HG03469 (cell line): ENCODE measurements around the gene CHCHD2.
"Not testable (repeated sequence)": the region's sequence is repeated elsewhere in the genome, so short reads cannot be mapped to it uniquely, and the experiment has no call there.

ENCODE experiments used
- ATAC-seq: cut with Tn5 transposase; IDR thresholded peaks from one replicate; pipeline ENCODE4 v1.9.1; 2021; ENCODE audit warnings: mild to moderate bottlenecking, moderate library complexity, moderate number of reproducible peaks; ENCODE audit not compliant: unreplicated experiment

Gene CHCHD2

GRCh38 chr7:56086761-56087160 lies 19.5 kb downstream of the CHCHD2 start:
- no peak for ATAC-seq

- ATAC-seq = no peak
Measured at GRCh38 chr7:56083150-56083785, 23.0 kb downstream of the CHCHD2 start.

- no peak for ATAC-seq
Measured at GRCh38 chr7:56081626-56082340, 24.5 kb downstream of the CHCHD2 start.

GRCh38 chr7:56080726-56081435 lies 25.4 kb downstream of the CHCHD2 start:
- ATAC-seq = not testable (repeated sequence)

DNA sequence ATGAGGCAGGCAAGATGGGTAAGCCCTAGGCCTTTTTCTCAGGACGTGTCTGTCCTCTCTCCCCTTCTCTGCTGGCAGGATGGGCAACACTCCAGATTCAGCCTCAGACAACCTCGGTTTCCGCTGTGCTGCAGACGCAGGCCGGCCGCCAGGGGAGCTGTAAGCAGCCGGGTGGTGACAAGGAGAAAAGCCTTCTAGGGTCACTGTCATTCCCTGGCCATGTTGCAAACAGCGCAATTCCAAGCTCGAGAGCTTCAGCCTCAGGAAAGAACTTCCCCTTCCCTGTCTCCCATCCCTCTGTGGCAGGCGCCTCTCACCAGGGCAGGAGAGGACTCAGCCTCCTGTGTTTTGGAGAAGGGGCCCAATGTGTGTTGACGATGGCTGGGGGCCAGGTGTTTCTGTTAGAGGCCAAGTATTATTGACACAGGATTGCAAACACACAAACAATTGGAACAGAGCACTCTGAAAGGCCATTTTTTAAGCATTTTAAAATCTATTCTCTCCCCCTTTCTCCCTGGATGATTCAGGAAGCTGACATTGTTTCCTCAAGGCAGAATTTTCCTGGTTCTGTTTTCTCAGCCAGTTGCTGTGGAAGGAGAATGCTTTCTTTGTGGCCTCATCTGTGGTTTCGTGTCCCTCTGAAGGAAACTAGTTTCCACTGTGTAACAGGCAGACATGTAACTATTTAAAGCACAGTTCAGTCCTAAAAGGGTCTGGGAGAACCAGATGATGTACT lies 26.7 kb downstream of the CHCHD2 start:
- no peak for ATAC-seq

DNA sequence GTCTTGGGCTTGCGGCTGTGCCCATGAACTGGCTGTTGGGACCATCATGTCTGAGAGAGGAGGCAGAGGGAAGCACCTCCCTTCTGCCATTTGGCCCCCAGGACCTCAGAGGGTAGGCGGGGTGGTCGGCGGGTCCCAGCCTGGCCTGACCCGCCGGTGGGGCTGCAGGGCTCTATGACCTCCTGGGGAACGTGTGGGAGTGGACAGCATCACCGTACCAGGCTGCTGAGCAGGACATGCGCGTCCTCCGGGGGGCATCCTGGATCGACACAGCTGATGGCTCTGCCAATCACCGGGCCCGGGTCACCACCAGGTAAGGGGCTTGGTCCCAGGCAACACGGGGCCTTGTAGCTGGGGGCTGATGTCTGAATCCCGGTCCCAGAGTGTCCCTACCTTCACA lies 28.1 kb downstream of the CHCHD2 start:
- no peak for ATAC-seq

- no peak for ATAC-seq
Measured at GRCh38 chr7:56077681-56078080, 28.6 kb downstream of the CHCHD2 start.

DNA sequence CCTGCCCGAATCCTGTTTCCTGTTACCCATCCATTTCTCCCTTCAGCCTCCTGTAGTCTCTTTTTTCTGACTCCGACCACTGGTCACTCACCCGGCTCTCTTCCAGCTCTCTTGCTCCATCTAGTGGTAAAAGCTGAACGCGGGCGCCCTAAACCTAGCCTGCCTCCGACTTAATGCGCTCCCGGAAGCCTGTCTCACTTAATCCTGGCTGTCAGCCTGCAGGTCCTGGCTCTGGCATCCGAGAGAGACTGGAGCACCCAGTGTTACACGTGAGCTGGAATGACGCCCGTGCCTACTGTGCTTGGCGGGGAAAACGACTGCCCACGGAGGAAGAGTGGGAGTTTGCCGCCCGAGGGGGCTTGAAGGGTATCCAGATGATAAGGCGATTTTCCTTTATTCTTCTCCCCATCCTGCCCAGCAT lies 31.9 kb downstream of the CHCHD2 start:
- peak; percentile 77 for ATAC-seq

- not testable (repeated sequence) for ATAC-seq
Measured at GRCh38 chr7:56066376-56066775, 39.9 kb downstream of the CHCHD2 start.

DNA sequence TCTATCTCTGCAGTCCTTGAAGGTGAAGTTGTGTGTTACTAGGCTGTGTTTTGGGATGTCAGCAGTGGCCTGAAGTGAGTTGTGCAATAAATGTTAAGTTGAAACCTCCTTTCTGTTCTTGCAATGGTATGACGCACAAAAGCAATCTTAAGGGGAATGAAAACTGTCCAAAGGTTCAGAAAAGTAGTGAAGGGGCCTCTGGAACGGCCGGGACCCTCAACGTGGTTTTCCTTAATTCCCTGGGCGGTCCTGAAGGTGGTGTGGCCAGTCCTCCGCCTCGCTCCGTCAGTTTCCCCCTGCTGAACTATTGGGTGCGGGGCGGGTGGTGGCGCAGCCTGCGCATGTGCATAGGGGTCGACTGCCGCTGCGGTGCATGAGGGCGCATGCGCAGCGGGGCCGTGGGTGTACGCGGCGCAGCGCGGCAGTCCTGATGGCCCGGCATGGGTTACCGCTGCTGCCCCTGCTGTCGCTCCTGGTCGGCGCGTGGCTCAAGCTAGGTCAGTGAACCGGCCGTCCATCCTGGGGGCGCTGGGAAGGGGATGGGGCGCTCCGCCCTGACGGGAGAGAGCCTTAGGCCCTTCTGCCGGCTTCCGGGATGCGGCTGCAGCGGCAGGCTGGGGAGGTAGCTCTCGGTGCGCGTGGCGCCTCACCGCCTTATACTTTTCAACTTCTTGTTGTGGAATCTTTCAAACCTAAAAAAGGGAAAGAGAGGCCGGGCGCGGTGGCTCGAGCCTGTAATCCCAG lies 42.2 kb downstream of the CHCHD2 start, which contains the start of gene SUMF2:
SUMF2 (plus strand) TSS at position 405 of the 744 bp plus-strand sequence; CDS start at position 431, 26 bp downstream.
- peak; percentile 82 for ATAC-seq

GRCh38 chr7:56063500-56063881 lies 42.8 kb downstream of the CHCHD2 start:
- no peak for ATAC-seq

DNA sequence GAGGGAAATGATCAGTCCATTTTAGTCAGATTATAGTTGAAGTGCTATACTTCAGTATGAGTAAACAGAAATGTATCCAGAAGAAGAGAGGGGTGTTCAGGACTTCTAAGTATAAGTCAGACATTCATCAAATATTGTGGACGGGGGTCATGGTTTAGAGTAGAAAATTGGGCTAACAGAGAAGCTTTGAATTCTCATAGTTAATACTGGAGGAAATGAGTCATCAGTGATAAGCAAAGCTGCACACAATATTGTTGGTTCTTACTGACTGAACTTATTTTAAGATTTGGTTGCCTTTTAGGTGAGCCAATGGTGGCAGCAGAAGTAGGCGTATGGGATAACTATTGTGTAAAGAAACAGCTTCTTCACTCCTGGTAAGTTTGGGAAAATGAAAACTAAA lies 43.9 kb downstream of the CHCHD2 start:
- no peak for ATAC-seq

- ATAC-seq = no peak
Measured at GRCh38 chr7:56053993-56054392, 52.3 kb downstream of the CHCHD2 start.

DNA sequence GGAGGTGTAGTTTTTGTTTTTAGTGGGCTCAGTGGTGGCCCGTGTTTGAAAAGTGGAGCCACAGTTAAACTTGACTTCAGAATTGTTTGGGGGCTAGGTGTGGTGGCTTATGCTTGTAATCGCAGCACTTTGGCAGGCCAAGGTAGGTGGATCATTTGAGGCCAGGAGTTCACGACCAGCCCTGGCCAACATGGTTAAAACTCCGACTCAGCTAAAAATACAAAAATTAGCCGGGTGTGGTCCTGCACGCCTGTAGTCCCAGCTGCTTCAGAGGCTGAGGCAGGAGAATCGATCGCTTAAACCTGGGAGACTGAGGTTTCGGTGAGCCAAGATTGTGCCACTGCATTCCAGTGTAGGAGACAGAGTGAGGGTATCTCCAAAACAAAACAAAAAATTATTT lies 52.9 kb downstream of the CHCHD2 start:
- no peak for ATAC-seq
